WTC11 (cell line): ENCODE measurements around the gene ATP6V1F. TPM values are rescaled to one million over a fixed set of nuclear protein-coding genes. Genes with fewer than 3 reads are reported as not detected.

ENCODE experiments used
- ATAC-seq: fragments of 200-7000 bp; cut with Tn5 transposase; 2 replicates; pipeline ENCODE4 v1.10.0; 2021; ENCODE audit warnings: mild to moderate bottlenecking, moderate library complexity
- CTCF ChIA-PET: fragments of 300-600 bp; sonication (Branson Sonifier 250); formaldehyde crosslinking; loops from one replicate; lab custom pipeline; 2021; ENCODE audit warnings: antibody characterized with exemption; lab: Charles Lee
- POLR2A ChIA-PET: fragments of 350-600 bp; sonication (Branson Sonifier 250); formaldehyde crosslinking; loops from one replicate; lab custom pipeline; 2021; ENCODE audit warnings: antibody characterized with exemption; lab: Charles Lee
- DNase-seq: peaks from one replicate; pipeline ENCODE4 v3.0.0; 2021; ENCODE audit warnings: low spot score
- H3K27ac Mint-ChIP-seq: 2 replicates; pipeline ENCODE4 v1.8.0; 2021; ENCODE audit warnings: mixed read lengths
- H3K27me3 Mint-ChIP-seq: 2 replicates; pipeline ENCODE4 v1.8.0; 2021; ENCODE audit warnings: low read depth, mild to moderate bottlenecking, moderate library complexity, mixed read lengths
- H3K36me3 Mint-ChIP-seq: 2 replicates; pipeline ENCODE4 v1.8.0; 2021; ENCODE audit warnings: mixed read lengths
- H3K4me1 Mint-ChIP-seq: 2 replicates; pipeline ENCODE4 v1.8.0; 2022; ENCODE audit warnings: mixed read lengths
- H3K4me3 Mint-ChIP-seq: 2 replicates; pipeline ENCODE4 v1.8.0; 2021; ENCODE audit warnings: mild to moderate bottlenecking, moderate library complexity, mixed read lengths
- H3K9me3 Mint-ChIP-seq: 2 replicates; pipeline ENCODE4 v1.8.0; 2021; ENCODE audit warnings: mixed read lengths
- E2F5 ChIP-seq: sonication (generic); formaldehyde crosslinking; IDR thresholded peaks from 2 replicates; pipeline ENCODE4 v1.8.1; 2022; ENCODE audit warnings: mild to moderate bottlenecking, moderate library complexity, missing genetic modification reagents
- FOXK1 ChIP-seq: sonication (generic); formaldehyde crosslinking; IDR thresholded peaks from 2 replicates; pipeline ENCODE4 v1.8.0; 2022; ENCODE audit warnings: mild to moderate bottlenecking, moderate library complexity, missing genetic modification reagents
- FOXP1 ChIP-seq: sonication (generic); formaldehyde crosslinking; IDR thresholded peaks from 2 replicates; pipeline ENCODE4 v1.8.0; 2022; ENCODE audit warnings: missing genetic modification reagents, mild to moderate bottlenecking, moderate library complexity, borderline replicate concordance
- GABPB1 ChIP-seq: sonication (generic); formaldehyde crosslinking; IDR thresholded peaks from 2 replicates; pipeline ENCODE4 v1.8.1; 2023; ENCODE audit warnings: mild to moderate bottlenecking, missing genetic modification reagents
- GRHL2 ChIP-seq: fragments of 250-450 bp; sonication (Bioruptor Pico); IDR thresholded peaks from 2 replicates; pipeline ENCODE4 v1.8.0; 2022; ENCODE audit warnings: mild to moderate bottlenecking, moderate library complexity; ENCODE audit not compliant: insufficient replicate concordance, severe bottlenecking
- HMGA2 ChIP-seq: fragments of 250-450 bp; sonication (Bioruptor Pico); IDR thresholded peaks from 2 replicates; pipeline ENCODE4 v1.4.0; 2021; ENCODE audit warnings: mild to moderate bottlenecking, moderate library complexity
- KAT7 ChIP-seq: sonication (generic); formaldehyde crosslinking; IDR thresholded peaks from 2 replicates; pipeline ENCODE4 v1.8.1; 2023; ENCODE audit warnings: missing genetic modification reagents, mild to moderate bottlenecking, borderline replicate concordance
- NR3C1 ChIP-seq: sonication (generic); formaldehyde crosslinking; conservative IDR thresholded peaks from 2 replicates; pipeline ENCODE4 v1.8.1; 2023; ENCODE audit warnings: low read depth, mild to moderate bottlenecking, missing genetic modification reagents
- PRRX2 ChIP-seq: fragments of 250-450 bp; sonication (Bioruptor Pico); IDR thresholded peaks from 2 replicates; pipeline ENCODE4 v1.8.0; 2021; ENCODE audit warnings: mild to moderate bottlenecking
- TCF7 ChIP-seq: sonication (generic); formaldehyde crosslinking; IDR thresholded peaks from 2 replicates; pipeline ENCODE4 v1.8.0; 2022; ENCODE audit warnings: mild to moderate bottlenecking, low read depth, missing genetic modification reagents, moderate library complexity
- ZBTB21 ChIP-seq: sonication (generic); formaldehyde crosslinking; IDR thresholded peaks from 2 replicates; pipeline ENCODE4 v1.8.1; 2023; ENCODE audit warnings: mild to moderate bottlenecking, missing genetic modification reagents, borderline replicate concordance
- ZSCAN18 ChIP-seq: fragments of 250-450 bp; sonication (Bioruptor Pico); IDR thresholded peaks from 2 replicates; pipeline ENCODE4 v2.1.2; 2022; ENCODE audit warnings: mild to moderate bottlenecking, moderate library complexity
- total RNA-seq: library from RNA; stranded (reverse); gene quantifications from 3 replicates; pipeline ENCODE4 v1.2.3, GENCODE V29; 2021
- TF ChIP-seq, protein P1 (sequence below): fragments of 250-450 bp; sonication (Bioruptor Pico); IDR thresholded peaks from 2 replicates; pipeline ENCODE4 v1.9.0; 2021; ENCODE audit warnings: mild to moderate bottlenecking
- TF ChIP-seq, protein P2 (sequence below): sonication (generic); formaldehyde crosslinking; IDR thresholded peaks from 2 replicates; pipeline ENCODE4 v1.8.1; 2022; ENCODE audit warnings: low read depth, mild to moderate bottlenecking, moderate library complexity, missing genetic modification reagents, borderline replicate concordance
- TF ChIP-seq, protein P3 (sequence below): sonication (generic); formaldehyde crosslinking; IDR thresholded peaks from 2 replicates; pipeline ENCODE4 v1.8.1; 2023; ENCODE audit warnings: mild to moderate bottlenecking, missing genetic modification reagents, moderate library complexity
- TF ChIP-seq, protein P4 (sequence below): fragments of 250-450 bp; sonication (Bioruptor Pico); IDR thresholded peaks from 2 replicates; pipeline ENCODE4 v1.8.0; 2021; ENCODE audit warnings: mild to moderate bottlenecking

ATP6V1F gene
- total RNA-seq, 1 experiment from 2014 or later: 117 TPM

DNA sequence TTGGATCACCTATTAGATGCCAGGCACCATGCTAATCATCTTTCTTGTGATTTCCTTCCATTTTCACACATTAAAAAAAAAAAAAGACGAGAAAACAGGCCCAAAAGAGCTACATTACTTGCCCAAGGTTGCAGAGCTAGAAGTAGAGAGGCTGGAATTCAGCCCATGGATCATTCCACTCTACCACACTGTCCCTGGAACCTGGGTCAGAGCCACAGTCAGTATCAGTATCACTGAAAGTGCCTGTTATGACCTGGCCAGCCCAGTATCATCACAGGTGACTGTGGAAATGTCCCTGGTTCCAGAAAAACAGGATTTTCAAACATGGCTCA, 35.8 kb upstream of the ATP6V1F start:
- CTCF ChIA-PET: interaction anchor here (0.7 to 1.2 kb wide), 3 partner anchors 36 to 129 kb away, joined by 3 to 6 read pairs (median 3); no protein-coding TSS in a partner anchor
- POLR2A ChIA-PET: interaction anchor here (0.7 kb wide), 2 partner anchors 21 to 42 kb away, joined by 3 read pairs; no protein-coding TSS in a partner anchor
- Mint-ChIP-seq H3K36me3 (no peaks in the 10 kb centered on the region), H3K27me3 (peaks cover 31% of the 10 kb centered on the region), H3K4me3 (no peak overlapping the region), H3K27ac (peak overlapping the region; percentile 57), H3K9me3 (no peaks in the 10 kb centered on the region), H3K4me1 (peaks cover 19% of the 10 kb centered on the region)
- TF ChIP-seq PRRX2 (CRISPR knock-in tag) (no peak), FOXP1 (no peak), GABPB1 (no peak), FOXK1 (CRISPR knock-in tag) (no peak), E2F5 (CRISPR knock-in tag) (no peak), KAT7 (CRISPR knock-in tag) (no peak), NR3C1 (no peak), ZSCAN18 (CRISPR knock-in tag) (no peak), HMGA2 (CRISPR knock-in tag) (no peak), GRHL2 (no peak), TCF7 (CRISPR knock-in tag) (no peak)
- TF ChIP-seq, protein P1, sequence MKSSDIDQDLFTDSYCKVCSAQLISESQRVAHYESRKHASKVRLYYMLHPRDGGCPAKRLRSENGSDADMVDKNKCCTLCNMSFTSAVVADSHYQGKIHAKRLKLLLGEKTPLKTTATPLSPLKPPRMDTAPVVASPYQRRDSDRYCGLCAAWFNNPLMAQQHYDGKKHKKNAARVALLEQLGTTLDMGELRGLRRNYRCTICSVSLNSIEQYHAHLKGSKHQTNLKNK (CRISPR knock-in tag): no peak
- TF ChIP-seq, protein P2, sequence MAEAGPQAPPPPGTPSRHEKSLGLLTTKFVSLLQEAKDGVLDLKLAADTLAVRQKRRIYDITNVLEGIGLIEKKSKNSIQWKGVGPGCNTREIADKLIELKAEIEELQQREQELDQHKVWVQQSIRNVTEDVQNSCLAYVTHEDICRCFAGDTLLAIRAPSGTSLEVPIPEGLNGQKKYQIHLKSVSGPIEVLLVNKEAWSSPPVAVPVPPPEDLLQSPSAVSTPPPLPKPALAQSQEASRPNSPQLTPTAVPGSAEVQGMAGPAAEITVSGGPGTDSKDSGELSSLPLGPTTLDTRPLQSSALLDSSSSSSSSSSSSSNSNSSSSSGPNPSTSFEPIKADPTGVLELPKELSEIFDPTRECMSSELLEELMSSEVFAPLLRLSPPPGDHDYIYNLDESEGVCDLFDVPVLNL (CRISPR knock-in tag): no peak
- TF ChIP-seq, protein P3, sequence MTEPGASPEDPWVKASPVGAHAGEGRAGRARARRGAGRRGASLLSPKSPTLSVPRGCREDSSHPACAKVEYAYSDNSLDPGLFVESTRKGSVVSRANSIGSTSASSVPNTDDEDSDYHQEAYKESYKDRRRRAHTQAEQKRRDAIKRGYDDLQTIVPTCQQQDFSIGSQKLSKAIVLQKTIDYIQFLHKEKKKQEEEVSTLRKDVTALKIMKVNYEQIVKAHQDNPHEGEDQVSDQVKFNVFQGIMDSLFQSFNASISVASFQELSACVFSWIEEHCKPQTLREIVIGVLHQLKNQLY (CRISPR knock-in tag): no peak
- ATAC-seq (no peak), DNase-seq (no peak)

GRCh38 chr7:128827248-128827958, 35.3 kb upstream of the ATP6V1F start:
- H3K4me1 Mint-ChIP-seq: peaks cover 22% of the 10 kb centered on the region
- ChIA-PET POLR2A (interaction anchor here (0.7 kb wide), 2 partner anchors 22 to 41 kb away, joined by 3 read pairs; no protein-coding TSS in a partner anchor), CTCF (interaction anchor here (0.5 to 2.6 kb wide), 7 partner anchors 14 to 482 kb away, joined by 3 to 9 read pairs (median 3); no protein-coding TSS in a partner anchor)
- H3K27ac Mint-ChIP-seq: peak overlapping the region; percentile 57; the same call in 1 of the 2 replicates
- H3K36me3 Mint-ChIP-seq: no peaks in the 10 kb centered on the region
- no peak for DNase-seq
- peak; percentile 89 for TF ChIP-seq GABPB1
- TF ChIP-seq FOXP1: peak; percentile 19; the same call in 1 of the 2 replicates
- no peak for TF ChIP-seq ZBTB21 (CRISPR knock-in tag)
- H3K4me3 Mint-ChIP-seq: no peak overlapping the region
- ATAC-seq: peak; percentile 5; the same call in 1 of the 2 replicates
- H3K27me3 Mint-ChIP-seq: peaks cover 32% of the 10 kb centered on the region
- no peaks in the 10 kb centered on the region for H3K9me3 Mint-ChIP-seq

DNA sequence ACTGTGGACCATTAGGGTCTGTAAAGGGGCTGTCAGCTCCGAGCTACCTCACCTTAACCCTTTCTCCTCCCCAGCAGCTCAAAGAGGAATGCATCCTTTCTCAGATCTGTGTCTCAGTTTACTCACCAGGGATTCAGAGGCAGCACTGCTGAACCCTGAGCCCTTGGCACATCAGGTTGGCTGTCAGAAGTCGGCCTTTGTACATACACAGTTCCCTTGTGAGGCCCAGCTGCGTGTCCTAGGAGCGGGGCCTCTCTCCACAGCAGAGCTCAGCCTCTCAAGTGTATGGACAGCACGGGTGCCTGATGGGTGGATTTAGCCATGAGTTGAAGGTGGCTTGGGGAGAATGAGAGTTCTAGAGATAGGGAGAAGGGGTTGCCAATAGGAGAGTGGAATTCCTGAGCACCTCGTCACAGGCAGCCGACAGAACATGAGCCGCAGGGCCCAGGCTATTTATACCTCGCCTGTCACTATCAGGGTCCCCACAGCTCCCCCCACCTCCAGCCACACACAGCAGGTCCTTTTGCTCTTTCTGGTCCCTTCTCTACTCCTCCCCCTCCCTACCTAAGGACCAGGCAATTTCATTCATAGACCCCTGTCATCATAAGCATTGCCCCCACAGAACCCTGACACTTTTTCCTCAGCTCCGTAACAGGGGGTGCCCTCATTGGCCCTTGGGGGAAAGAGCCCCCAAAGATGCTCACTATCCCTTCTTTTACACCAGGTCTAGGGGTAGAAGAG, 34.5 kb upstream of the ATP6V1F start:
- no peak for DNase-seq

More for the DNA sequence above, 34.5 kb upstream of the ATP6V1F start:
- H3K27ac Mint-ChIP-seq: no peak overlapping the region
- TF ChIP-seq, protein P4, sequence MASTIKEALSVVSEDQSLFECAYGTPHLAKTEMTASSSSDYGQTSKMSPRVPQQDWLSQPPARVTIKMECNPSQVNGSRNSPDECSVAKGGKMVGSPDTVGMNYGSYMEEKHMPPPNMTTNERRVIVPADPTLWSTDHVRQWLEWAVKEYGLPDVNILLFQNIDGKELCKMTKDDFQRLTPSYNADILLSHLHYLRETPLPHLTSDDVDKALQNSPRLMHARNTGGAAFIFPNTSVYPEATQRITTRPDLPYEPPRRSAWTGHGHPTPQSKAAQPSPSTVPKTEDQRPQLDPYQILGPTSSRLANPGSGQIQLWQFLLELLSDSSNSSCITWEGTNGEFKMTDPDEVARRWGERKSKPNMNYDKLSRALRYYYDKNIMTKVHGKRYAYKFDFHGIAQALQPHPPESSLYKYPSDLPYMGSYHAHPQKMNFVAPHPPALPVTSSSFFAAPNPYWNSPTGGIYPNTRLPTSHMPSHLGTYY: no peak
- no peak for TF ChIP-seq NR3C1
- TF ChIP-seq, all 79 proteins: peak for 0
- ATAC-seq: no peak
- ChIA-PET POLR2A (no interaction called here), CTCF (interaction anchor here (0.5 to 2.6 kb wide), 5 partner anchors 14 to 482 kb away, joined by 3 to 9 read pairs (median 4); no protein-coding TSS in a partner anchor)
- Mint-ChIP-seq H3K27me3 (peaks cover 32% of the 10 kb centered on the region), H3K4me3 (no peak overlapping the region), H3K36me3 (no peaks in the 10 kb centered on the region), H3K4me1 (peaks cover 25% of the 10 kb centered on the region), H3K9me3 (no peaks in the 10 kb centered on the region)
